ENCODE data around the gene PCNX2. TPM values are rescaled to one million over a fixed set of nuclear protein-coding genes. Genes with fewer than 3 reads are reported as not detected.

PCNX2 gene
- total and polyA plus RNA-seq, 2 of the 8 experiments (the other 6 are each of a cell fraction or from before 2014, with no cell fraction given), result 46.1 to 57.6 TPM

GRCh38 chr1:232965124-232965911, 330.2 kb downstream of the PCNX2 start:
- no peaks in the 10 kb centered on the region for H3K4me1 ChIP-seq (replicated peaks in 1 of 4; ENCODE audit: control insufficient read depth in 3 of 4, insufficient read depth in 4 of 4, low read length in 3 of 4)
- H3K4me2 ChIP-seq (ENCODE audit: insufficient read depth in 1 of 2, low read depth in 2 of 2, low read length in 2 of 2), result no peak overlapping the region
- H3K27ac ChIP-seq (ENCODE audit: low read depth, low read length), result no peak overlapping the region
- peaks cover 10 to 11% of the 10 kb centered on the region in 2 experiments for H4K20me1 ChIP-seq (replicated peaks in 1 of 2; ENCODE audit: control insufficient read depth in 1 of 2, insufficient read depth in 2 of 2, low read length in 2 of 2)
- H2BK5ac ChIP-seq (ENCODE audit: low read depth, low read length), result no peak overlapping the region
- peaks cover 3% of the 10 kb centered on the region for H3K79me1 ChIP-seq (ENCODE audit: low read depth, low read length)
- no peak overlapping the region for H2BK12ac ChIP-seq (ENCODE audit: low read depth, low read length)
- no peak overlapping the region for H4K8ac ChIP-seq (ENCODE audit: extremely low read depth, insufficient read depth, low read length)
- H3K9ac ChIP-seq (replicated peaks in 1 of 4; ENCODE audit: extremely low read depth in 1 of 4, low read depth in 3 of 4, low read length in 3 of 4), result no peak overlapping the region
- no peak overlapping the region for H3K23ac ChIP-seq (ENCODE audit: insufficient read length)
- H2BK120ac ChIP-seq (replicated peaks; ENCODE audit: low read depth, low read length), result no peak overlapping the region
- H4K5ac ChIP-seq (ENCODE audit: insufficient read length, low read depth, low read length), result no peak overlapping the region
- ChIA-PET CTCF (ENCODE audit: partially characterized antibody) (interaction anchor here (1.0 to 2.3 kb wide), 5 partner anchors 11 to 29 kb away, joined by 3 to 6 read pairs (median 3); no protein-coding TSS in a partner anchor), POLR2A (ENCODE audit: partially characterized antibody) (interaction anchor here (1.4 kb wide), 1 partner anchor 15 kb away, joined by 4 read pairs; no protein-coding TSS in a partner anchor)
- peaks cover 4 to 27% (median 5%) of the 10 kb centered on the region in 4 experiments; a peak in 6 of 8 replicates for H3K36me3 ChIP-seq (ENCODE audit: control insufficient read depth in 2 of 4, insufficient read depth in 4 of 4, low read length in 3 of 4)
- H2BK20ac ChIP-seq (ENCODE audit: low read length), result no peak overlapping the region
- no peaks in the 10 kb centered on the region for H3K27me3 ChIP-seq (replicated peaks in 1 of 4; ENCODE audit: control insufficient read depth in 3 of 4, extremely low read depth in 1 of 4, insufficient read depth in 3 of 4, low read length in 3 of 4)
- H3K79me2 ChIP-seq (ENCODE audit: control insufficient read depth in 1 of 2, insufficient read depth in 2 of 2, low read length in 2 of 2), result peaks cover 0 to 38% of the 10 kb centered on the region in 2 experiments; a peak in 2 of 4 replicates
- no peak overlapping the region for H3K4ac ChIP-seq (replicated peaks; ENCODE audit: insufficient read length, low read depth, low read length)
- no peaks in the 10 kb centered on the region for H3K9me3 ChIP-seq (ENCODE audit: insufficient read depth in 2 of 2, low read depth in 1 of 2, low read length in 1 of 2)
- WGBS, 2 experiments (ENCODE audit: extremely low coverage in 1 of 2, insufficient coverage in 1 of 2, insufficient read length in 1 of 2, insufficient replicate concordance in 2 of 2, low coverage in 1 of 2, low lambda C conversion rate in 2 of 2, missing lambda C conversion rate in 1 of 2), result 88% methylated on average over 10 of the region's 10 CpGs; no CpG with 5 or more reads in 1 of the 2 experiments
- H3K56ac ChIP-seq (replicated peaks; ENCODE audit: insufficient read length, low read depth, low read length), result no peak overlapping the region
- no peak overlapping the region for H4K91ac ChIP-seq (replicated peaks; ENCODE audit: insufficient read length, low read length)
- no peak overlapping the region for H3K18ac ChIP-seq (ENCODE audit: extremely low read depth, low read length)
- H2AK5ac ChIP-seq (ENCODE audit: low read depth, low read length), result no peak overlapping the region
- DNase-seq (ENCODE audit: low read depth in 1 of 2, low spot score in 2 of 2), result no peak
- no peak overlapping the region for H3K14ac ChIP-seq (ENCODE audit: insufficient read length)
- H2AFZ ChIP-seq (ENCODE audit: low read length), result no peak overlapping the region
- no peak overlapping the region for H2BK15ac ChIP-seq (ENCODE audit: low read length)
- FAIRE-seq, result no peak
- H3K4me3 ChIP-seq (ENCODE audit: extremely low read depth in 1 of 4, insufficient read depth in 2 of 4, low read depth in 3 of 4, low read length in 4 of 4), result no peak overlapping the region
- H3K23me2 ChIP-seq (ENCODE audit: low read depth, low read length), result no peaks in the 10 kb centered on the region
- TF ChIP-seq TEAD4 (IDR thresholded peaks at IDR 0.05; ENCODE audit: low read depth, low read length) (no peak), RAD21 (IDR thresholded peaks at IDR 0.05 in 1 of 2, conservative IDR thresholded peaks at IDR 0.05 in 1 of 2; ENCODE audit: low read depth in 2 of 2, low read length in 2 of 2) (no peak), FOSL1 (IDR thresholded peaks at IDR 0.05; ENCODE audit: insufficient read depth, low read depth, low read length) (no peak), GTF2F1 (IDR thresholded peaks at IDR 0.05; ENCODE audit: borderline replicate concordance, low read depth, low read length) (no peak), SRF (IDR thresholded peaks at IDR 0.05; ENCODE audit: low read depth, low read length) (no peak), SP2 (IDR thresholded peaks at IDR 0.05; ENCODE audit: low read length) (no peak)
